GM12878 (cell line): ENCODE results near the gene WDR26. TPM values are rescaled to one million over a fixed set of nuclear protein-coding genes. Genes with fewer than 3 reads are reported as not detected.

Source experiments
- ATAC-seq: fragments of 200-7000 bp; cut with Tn5 transposase; 3 replicates; pipeline ENCODE4 v1.9.1; 2020; ENCODE audit warnings: mild to moderate bottlenecking, moderate library complexity
- BruUV-seq: library from RNA; stranded (reverse); fragments of 400-500 nt; replicated peaks from 2 replicates; lab custom pipeline; 2021; lab: Mats Ljungman, UMichigan
- CTCF ChIA-PET: fragments of 300-600 bp; sonication (Branson Sonifier 250); formaldehyde crosslinking; extraction: SDS; loops from one replicate; lab custom pipeline; 2021; ENCODE audit warnings: inconsistent platforms; lab: Yijun Ruan, JAX
- POLR2A ChIA-PET: fragments of 350-600 bp; formaldehyde crosslinking; extraction: SDS; loops from one replicate; lab custom pipeline; 2021; ENCODE audit warnings: inconsistent platforms; lab: Charles Lee
- RAD21 ChIA-PET: fragments of 300-600 bp; sonication (Branson Sonifier 250); formaldehyde crosslinking; loops from one replicate; lab custom pipeline; 2023; ENCODE audit warnings: antibody characterized with exemption; ENCODE audit not compliant: unreplicated experiment; lab: Charles Lee
- SMC1A ChIA-PET: fragments of 300-600 bp; sonication (Branson Sonifier 250); formaldehyde crosslinking; loops from one replicate; lab custom pipeline; 2023; ENCODE audit not compliant: unreplicated experiment, uncharacterized antibody; lab: Charles Lee
- DNase-seq: peaks from one replicate; pipeline ENCODE4 v3.0.0-alpha.2; 2011; ENCODE audit warnings: low read depth, low spot score
- FAIRE-seq: peaks from 3 replicates; lab custom pipeline; 2011; peaks lifted over from hg19 to GRCh38; lab: Jason Lieb, UNC
- H2AFZ ChIP-seq: 2 replicates; pipeline ENCODE4 v1.6.0; 2011; ENCODE audit warnings: low read depth, low read length, control low read depth; ENCODE audit not compliant: control insufficient read depth
- H3K27ac ChIP-seq: 2 replicates; pipeline ENCODE4 v1.5.1; 2011; ENCODE audit warnings: control low read depth; ENCODE audit not compliant: control insufficient read depth, insufficient read depth
- H3K27me3 ChIP-seq, 2 experiments: replicated peaks in 1 of 2; 2 replicates each; pipeline versions ENCODE4 v1.6.0 to v1.6.1; 2011; ENCODE audit warnings: low read length in 1 of 2; ENCODE audit not compliant: control insufficient read depth in 2 of 2, insufficient read depth in 2 of 2
- H3K36me3 ChIP-seq, 2 experiments: 2 replicates each; pipeline ENCODE4 v1.5.1; 2011; ENCODE audit warnings: low read length in 1 of 2; ENCODE audit not compliant: control insufficient read depth in 2 of 2, insufficient read depth in 2 of 2
- H3K4me1 ChIP-seq: 2 replicates; pipeline ENCODE4 v1.6.1; 2011; ENCODE audit warnings: mild to moderate bottlenecking, low read length, moderate library complexity, mixed read lengths; ENCODE audit not compliant: control insufficient read depth, insufficient read depth
- H3K4me2 ChIP-seq: 2 replicates; pipeline ENCODE4 v1.6.0; 2011; ENCODE audit warnings: control low read depth; ENCODE audit not compliant: control insufficient read depth, insufficient read depth
- H3K4me3 ChIP-seq: fragments of 200-600 bp; sonication (generic); 2 replicates; pipeline ENCODE4 v1.5.1; 2016
- H3K79me2 ChIP-seq: 2 replicates; pipeline ENCODE4 v1.6.0; 2011; ENCODE audit warnings: low read length; ENCODE audit not compliant: control insufficient read depth, insufficient read depth
- H3K9ac ChIP-seq: 2 replicates; pipeline ENCODE4 v1.8.0; 2011; ENCODE audit warnings: low read length, control low read depth, mixed read lengths; ENCODE audit not compliant: control insufficient read depth, insufficient read depth
- H3K9me3 ChIP-seq: replicated peaks from 3 replicates; pipeline ENCODE4 v1.5.1; 2011; ENCODE audit warnings: mild to moderate bottlenecking, low read length; ENCODE audit not compliant: control insufficient read depth, insufficient read depth
- H4K20me1 ChIP-seq: 2 replicates; pipeline ENCODE4 v1.6.0; 2011; ENCODE audit not compliant: control insufficient read depth, insufficient read depth
- ASH2L ChIP-seq: fragments of 300-600, 200-600 bp; sonication (generic); IDR thresholded peaks from 2 replicates; pipeline ENCODE4 v1.6.1; 2017; ENCODE audit warnings: low read depth, mild to moderate bottlenecking, borderline replicate concordance
- ATF3 ChIP-seq: IDR thresholded peaks from 2 replicates; pipeline ENCODE4 v1.6.1; 2011; ENCODE audit warnings: low read depth, mild to moderate bottlenecking, low read length, moderate library complexity, borderline replicate concordance; ENCODE audit errors: extremely low read depth
- ATF7 ChIP-seq: fragments of 450-650 bp; IDR thresholded peaks from 2 replicates; pipeline ENCODE4 v1.6.1; 2016; ENCODE audit warnings: low read depth, mild to moderate bottlenecking
- CBFB ChIP-seq: IDR thresholded peaks from 2 replicates; pipeline ENCODE4 v1.6.1; 2016; ENCODE audit warnings: antibody characterized with exemption, low read depth
- CBX5 ChIP-seq: sonication (generic); IDR thresholded peaks from 2 replicates; pipeline ENCODE4 v1.6.1; 2016; ENCODE audit warnings: low read depth, moderate library complexity, mild to moderate bottlenecking, inconsistent platforms
- EP300 ChIP-seq, 2 experiments: fragments of 150-350 bp in 1 of 2; IDR thresholded peaks; 2 replicates each; pipeline ENCODE4 v1.6.1; 2011 to 2012; ENCODE audit warnings: low read depth in 2 of 2, low read length in 2 of 2, borderline replicate concordance in 1 of 2, improper control_type of control experiment in 1 of 2, inconsistent platforms in 1 of 2; ENCODE audit not compliant: control insufficient read depth in 1 of 2
- GATAD2B ChIP-seq: fragments of 450-650 bp; conservative IDR thresholded peaks from 2 replicates; pipeline ENCODE4 v1.6.1; 2017; ENCODE audit warnings: low read depth, mild to moderate bottlenecking, moderate library complexity
- HDAC2 ChIP-seq: fragments of 200-600 bp; sonication (generic); IDR thresholded peaks from 2 replicates; pipeline ENCODE4 v1.6.1; 2017
- MLLT1 ChIP-seq: fragments of 450-650 bp; IDR thresholded peaks from 2 replicates; pipeline ENCODE4 v1.6.1; 2016; ENCODE audit warnings: mild to moderate bottlenecking
- PAX5 ChIP-seq: IDR thresholded peaks from 2 replicates; pipeline ENCODE4 v1.6.1; 2011; ENCODE audit warnings: low read depth, low read length, borderline replicate concordance
- PBX3 ChIP-seq: IDR thresholded peaks from 2 replicates; pipeline ENCODE4 v1.6.1; 2011; ENCODE audit warnings: mild to moderate bottlenecking, low read depth, low read length, moderate library complexity; ENCODE audit not compliant: insufficient replicate concordance
- PML ChIP-seq: IDR thresholded peaks from 2 replicates; pipeline ENCODE4 v1.6.1; 2012; ENCODE audit warnings: low read length, inconsistent platforms
- RAD51 ChIP-seq: fragments of 450-650 bp; IDR thresholded peaks from 2 replicates; pipeline ENCODE4 v1.6.1; 2016; ENCODE audit warnings: moderate library complexity, mild to moderate bottlenecking, inconsistent platforms
- RCOR1 ChIP-seq: conservative IDR thresholded peaks from 2 replicates; pipeline ENCODE4 v1.6.1; 2012; ENCODE audit warnings: low read depth, low read length, improper control_type of control experiment
- SP1 ChIP-seq: IDR thresholded peaks from one replicate; pipeline ENCODE4 v1.6.1; 2011; ENCODE audit warnings: low read depth, low read length
- SREBF1 ChIP-seq: IDR thresholded peaks from 2 replicates; pipeline ENCODE4 v1.6.1; 2012; ENCODE audit warnings: mild to moderate bottlenecking, low read length
- TBL1XR1 ChIP-seq: IDR thresholded peaks from 2 replicates; pipeline ENCODE4 v1.6.1; 2012; ENCODE audit warnings: low read depth, low read length, improper control_type of control experiment
- USF1 ChIP-seq: IDR thresholded peaks from 2 replicates; pipeline ENCODE4 v1.6.1; 2011; ENCODE audit warnings: borderline replicate concordance, low read depth, mild to moderate bottlenecking, moderate library complexity, mixed read lengths, low read length; ENCODE audit not compliant: insufficient read depth; ENCODE audit errors: extremely low read length
- WGBS: methylation state at CpG from one replicate; pipeline ENCODE4 v1.1.6; 2016; ENCODE audit warnings: low lambda C conversion rate; ENCODE audit not compliant: insufficient replicate concordance, insufficient coverage; ENCODE audit errors: missing lambda C conversion rate; 5-methylcytosine and 5-hydroxymethylcytosine counted together
- in situ Hi-C: fragments of 300-500 bp; cut with MboI; formaldehyde crosslinking; loops from 9 replicates; pipeline ENCODE4 v1.14.3; 2018; ENCODE audit warnings: mixed read lengths
- intact Hi-C: fragments of 100-400 bp; cut with micrococcal nuclease; formaldehyde crosslinking; loops from one replicate; pipeline ENCODE4 v1.14.2; 2022; ENCODE audit not compliant: unreplicated experiment
- polyA plus RNA-seq, 11 experiments: library from polyadenylated mRNA; depleted of rRNA in 4 of 11; unstranded in 6 of 11; stranded (reverse) in 5 of 11; fragments of >200 nt; fragmentation: Nextera tagmentation in 4 of 11; fragmentation: Illumina TruSeq in 1 of 11; extraction: Ambion mirVana in 4 of 11; extraction: Trizol in 1 of 11; gene quantifications; 1 replicate in 1 of 11; 2 replicates in 10 of 11; pipeline versions ENCODE4 v1.2.1 to v1.2.3, GENCODE V29; 2011 to 2016; ENCODE audit warnings: inconsistent platforms in 2 of 11, missing spikeins in 2 of 11, low read depth in 1 of 11
- total RNA-seq, 4 experiments: library from RNA; depleted of rRNA in 3 of 4; stranded (reverse); fragments of >200 nt in 3 of 4; fragmentation: Illumina TruSeq in 1 of 4; extraction: Trizol in 1 of 4; gene quantifications; 2 replicates each; pipeline versions ENCODE4 v1.2.1 to v1.2.3, GENCODE V29; 2013 to 2021

The WDR26 gene
- total and polyA plus RNA-seq, 10 of the 15 experiments (the other 5 are each of a cell fraction or from before 2014, with no cell fraction given): 6.6 to 47.0 (median 24.4) TPM

- Histone ChIP-seq H4K20me1 (no peaks in the 10 kb centered on the region), H3K27me3 (no peaks in the 10 kb centered on the region), H3K79me2 (no peaks in the 10 kb centered on the region), H3K9ac (no peak overlapping the region), H3K4me2 (no peak overlapping the region), H3K27ac (no peak overlapping the region), H3K4me3 (no peak overlapping the region), H3K9me3 (no peaks in the 10 kb centered on the region), H3K4me1 (no peaks in the 10 kb centered on the region), H2AFZ (no peak overlapping the region), H3K36me3 (peaks cover 0 to 24% of the 10 kb centered on the region in 2 experiments; a peak in 2 of 4 replicates)
- DNase-seq (no peak), ATAC-seq (no peak), FAIRE-seq (no peak)
- no TSS peak for BruUV-seq
- RAD21 ChIA-PET: no interaction called here
- TF ChIP-seq MLLT1 (no peak), ATF3 (no peak), RAD51 (no peak), USF1 (no peak), EP300 (IDR thresholded peaks at IDR 0.05; ENCODE audit: borderline replicate concordance in 1 of 2, control insufficient read depth in 1 of 2, low read depth in 2 of 2, low read length in 2 of 2) (no peak), ASH2L (no peak), PBX3 (no peak), SP1 (no peak), CBX5 (no peak), TBL1XR1 (no peak), RCOR1 (no peak), HDAC2 (no peak), SREBF1 (no peak), PML (no peak), PAX5 (no peak), CBFB (no peak), ATF7 (no peak), GATAD2B (no peak)
- in situ Hi-C loops (no loop called here), intact Hi-C loops (no loop called here)
- CTCF ChIA-PET: no interaction called here
- SMC1A ChIA-PET: no interaction called here
- 80% methylated on average over 4 of the region's 4 CpGs for WGBS
- POLR2A ChIA-PET: interaction anchor here (0.5 to 0.6 kb wide), 2 partner anchors 15 to 52 kb away, joined by 3 to 5 read pairs; no protein-coding TSS in a partner anchor
Measured at GRCh38 chr1:224392411-224393249, 42.0 kb downstream of the WDR26 start.
